IMR-90 (cell line): ENCODE measurements around the gene MAGI3. TPM values are rescaled to one million over a fixed set of nuclear protein-coding genes. Genes with fewer than 3 reads are reported as not detected.

Experiments used
- ATAC-seq: fragments of 200-7000 bp; cut with Tn5 transposase; 2 replicates; pipeline ENCODE4 v1.9.1; 2020; ENCODE audit warnings: low read depth, mild to moderate bottlenecking, moderate library complexity
- BruUV-seq: library from RNA; stranded (reverse); fragments of 400-500 nt; replicated peaks from 2 replicates; lab custom pipeline; 2021; lab: Mats Ljungman, UMichigan
- CTCF ChIA-PET: fragments of 300-600 bp; formaldehyde crosslinking; extraction: SDS; loops from one replicate; lab custom pipeline; 2021; ENCODE audit warnings: antibody characterized with exemption; lab: Yijun Ruan, JAX
- POLR2A ChIA-PET: fragments of 300-600 bp; sonication (Branson Sonifier 250); formaldehyde crosslinking; loops from one replicate; lab custom pipeline; 2022; ENCODE audit warnings: antibody characterized with exemption; ENCODE audit not compliant: unreplicated experiment; lab: Charles Lee
- DNase-seq: peaks from one replicate; pipeline ENCODE4 v3.0.0; 2013
- H2AFZ ChIP-seq: replicated peaks from 2 replicates; pipeline ENCODE3; 2013; ENCODE audit warnings: low read length, mild to moderate bottlenecking; ENCODE audit not compliant: poor library complexity
- H2AK5ac ChIP-seq: 2 replicates; pipeline ENCODE4 v1.6.1; 2013; ENCODE audit warnings: low read depth, low read length, inconsistent platforms
- H2AK9ac ChIP-seq: replicated peaks from 2 replicates; pipeline ENCODE3; 2013; ENCODE audit warnings: mild to moderate bottlenecking, low read depth, low read length, moderate library complexity; ENCODE audit not compliant: poor library complexity
- H2BK120ac ChIP-seq: 2 replicates; pipeline ENCODE4 v1.6.1; 2013; ENCODE audit warnings: low read depth, low read length, inconsistent platforms
- H2BK15ac ChIP-seq: 3 replicates; pipeline ENCODE4 v1.6.1; 2013; ENCODE audit warnings: low read depth, low read length, inconsistent platforms
- H2BK20ac ChIP-seq: 2 replicates; pipeline ENCODE4 v1.6.1; 2013; ENCODE audit warnings: low read depth, mild to moderate bottlenecking, inconsistent platforms, low read length, moderate library complexity
- H2BK5ac ChIP-seq: 2 replicates; pipeline ENCODE4 v1.6.1; 2013; ENCODE audit warnings: mild to moderate bottlenecking, low read depth, low read length, inconsistent platforms; ENCODE audit not compliant: poor library complexity, severe bottlenecking
- H3K14ac ChIP-seq: replicated peaks from 2 replicates; pipeline ENCODE4 v1.6.1; 2013; ENCODE audit warnings: low read depth, low read length, inconsistent platforms
- H3K18ac ChIP-seq: 2 replicates; pipeline ENCODE4 v1.6.1; 2013; ENCODE audit warnings: low read depth, low read length, control low read depth
- H3K23ac ChIP-seq: 2 replicates; pipeline ENCODE4 v1.6.1; 2013; ENCODE audit warnings: low read depth, low read length, inconsistent platforms
- H3K27ac ChIP-seq: 2 replicates; pipeline ENCODE4 v1.5.1; 2013; ENCODE audit warnings: mild to moderate bottlenecking, control low read depth, low read length; ENCODE audit not compliant: insufficient read depth
- H3K27me3 ChIP-seq: 2 replicates; pipeline ENCODE4 v1.6.1; 2013; ENCODE audit warnings: low read length; ENCODE audit not compliant: control insufficient read depth, insufficient read depth
- H3K36me3 ChIP-seq: 2 replicates; pipeline ENCODE4 v1.6.1; 2013; ENCODE audit warnings: low read length, mixed read lengths; ENCODE audit not compliant: control insufficient read depth, insufficient read depth
- H3K4ac ChIP-seq: 2 replicates; pipeline ENCODE4 v1.6.1; 2013; ENCODE audit warnings: low read depth, low read length, inconsistent platforms
- H3K4me1 ChIP-seq: 2 replicates; pipeline ENCODE4 v1.6.1; 2013; ENCODE audit warnings: low read length, mixed read lengths; ENCODE audit not compliant: control insufficient read depth, insufficient read depth
- H3K4me2 ChIP-seq: 2 replicates; pipeline ENCODE4 v1.6.1; 2013; ENCODE audit warnings: low read depth, mild to moderate bottlenecking, control low read depth, low read length, moderate library complexity
- H3K4me3 ChIP-seq: 2 replicates; pipeline ENCODE4 v1.5.1; 2013; ENCODE audit warnings: low read depth, mild to moderate bottlenecking, control low read depth, low read length, moderate library complexity; ENCODE audit not compliant: insufficient read depth
- H3K56ac ChIP-seq: 2 replicates; pipeline ENCODE4 v1.6.1; 2013; ENCODE audit warnings: low read length, inconsistent platforms; ENCODE audit not compliant: insufficient read depth; ENCODE audit errors: extremely low read depth
- H3K79me1 ChIP-seq, 2 experiments: 2 replicates each; pipeline ENCODE4 v1.6.1; 2013; ENCODE audit warnings: low read length in 2 of 2, inconsistent platforms in 1 of 2, low read depth in 1 of 2
- H3K9ac ChIP-seq: 2 replicates; pipeline ENCODE4 v1.6.1; 2013; ENCODE audit warnings: low read depth, low read length, control low read depth
- H3K9me1 ChIP-seq: 2 replicates; pipeline ENCODE4 v1.6.1; 2013; ENCODE audit warnings: low read length, inconsistent platforms; ENCODE audit not compliant: insufficient read depth
- H3K9me3 ChIP-seq: 2 replicates; pipeline ENCODE4 v1.6.1; 2013; ENCODE audit warnings: low read length; ENCODE audit not compliant: control insufficient read depth, insufficient read depth
- H4K20me1 ChIP-seq: 2 replicates; pipeline ENCODE4 v1.6.1; 2013; ENCODE audit warnings: low read length, inconsistent platforms; ENCODE audit not compliant: insufficient read depth
- H4K5ac ChIP-seq: 2 replicates; pipeline ENCODE4 v1.6.1; 2013; ENCODE audit warnings: mild to moderate bottlenecking, low read depth, low read length, control low read depth
- H4K8ac ChIP-seq, 2 experiments: 2 replicates each; pipeline ENCODE4 v1.6.1; 2013; ENCODE audit warnings: low read depth in 2 of 2, low read length in 2 of 2, control low read depth in 1 of 2, inconsistent platforms in 1 of 2
- H4K91ac ChIP-seq: 2 replicates; pipeline ENCODE4 v1.6.1; 2013; ENCODE audit warnings: low read depth, low read length, inconsistent platforms; ENCODE audit not compliant: insufficient read depth
- BHLHE40 ChIP-seq: fragments of 150-350 bp; IDR thresholded peaks from 2 replicates; pipeline ENCODE4 v1.6.1; 2016; ENCODE audit warnings: mild to moderate bottlenecking, low read depth, low read length
- CHD1 ChIP-seq: IDR thresholded peaks from 2 replicates; pipeline ENCODE4 v1.6.1; 2012; ENCODE audit warnings: low read depth, low read length, improper control_type of control experiment
- CTCF ChIP-seq: conservative IDR thresholded peaks from 2 replicates; pipeline ENCODE4 v1.5.1; 2012; ENCODE audit warnings: mild to moderate bottlenecking, low read depth, low read length, improper control_type of control experiment
- ELK1 ChIP-seq: fragments of 150-350 bp; IDR thresholded peaks from 2 replicates; pipeline ENCODE4 v1.6.1; 2016; ENCODE audit warnings: low read depth, mild to moderate bottlenecking, low read length, moderate library complexity, borderline replicate concordance
- FOS ChIP-seq: fragments of 150-350 bp; IDR thresholded peaks from 2 replicates; pipeline ENCODE4 v1.6.1; 2016; ENCODE audit warnings: low read depth, low read length
- MAZ ChIP-seq: IDR thresholded peaks from 2 replicates; pipeline ENCODE4 v1.6.1; 2012; ENCODE audit warnings: low read depth, mild to moderate bottlenecking, low read length, improper control_type of control experiment, moderate library complexity, borderline replicate concordance
- NFE2L2 ChIP-seq: fragments of 150-350 bp; IDR thresholded peaks from 2 replicates; pipeline ENCODE4 v1.6.1; 2016; ENCODE audit warnings: low read depth, mild to moderate bottlenecking, low read length
- POLR2A ChIP-seq: IDR thresholded peaks from 2 replicates; pipeline ENCODE4 v1.6.1; 2012; ENCODE audit warnings: mild to moderate bottlenecking, low read depth, low read length
- RCOR1 ChIP-seq: IDR thresholded peaks from 2 replicates; pipeline ENCODE4 v1.6.1; 2012; ENCODE audit warnings: mild to moderate bottlenecking, low read length, improper control_type of control experiment; ENCODE audit not compliant: insufficient replicate concordance
- USF2 ChIP-seq: fragments of 150-350 bp; IDR thresholded peaks from 2 replicates; pipeline ENCODE4 v1.6.1; 2017; ENCODE audit warnings: mild to moderate bottlenecking, antibody characterized with exemption, low read length, low read depth
- WGBS, 2 experiments: methylation state at CpG; one replicate each; pipeline versions ENCODE4 v1.1.5 to v1.1.7; 2013; ENCODE audit warnings: missing lambda C conversion rate in 2 of 2; ENCODE audit not compliant: insufficient read length in 1 of 2; ENCODE audit errors: extremely low coverage in 2 of 2; 5-methylcytosine and 5-hydroxymethylcytosine counted together
- dilution Hi-C: fragments of 300-500 bp; cut with HindIII; formaldehyde crosslinking; loops from one replicate; pipeline ENCODE4 v1.14.3; 2018; ENCODE audit warnings: low sequenced_read_pairs; ENCODE audit not compliant: unreplicated experiment
- in situ Hi-C: fragments of 300-500 bp; cut with MboI; formaldehyde crosslinking; loops from 3 replicates; pipeline ENCODE4 v1.14.3; 2019; ENCODE audit warnings: low sequenced_read_pairs, inconsistent platforms, mixed read lengths
- intact Hi-C: fragments of 100-400 bp; cut with micrococcal nuclease; formaldehyde crosslinking; loops from 2 replicates; pipeline ENCODE4 v1.10.0; 2022
- polyA plus RNA-seq, 3 experiments: library from polyadenylated mRNA; depleted of rRNA; stranded (reverse); fragments of >200 nt; gene quantifications; 2 replicates each; pipeline ENCODE4 v1.2.3, GENCODE V29; 2012; ENCODE audit warnings: low replicate concordance in 1 of 3
- total RNA-seq: library from RNA; depleted of rRNA; stranded (reverse); fragments of >200 nt; gene quantifications from 2 replicates; pipeline ENCODE4 v1.2.3, GENCODE V29; 2012

The MAGI3 gene
- total and polyA plus RNA-seq, 2 of the 4 experiments (the other 2 are of a cell fraction), result 2.5 to 8.8 TPM

GRCh38 chr1:113557187-113557586 is 166.9 kb downstream of the MAGI3 start:
- Histone ChIP-seq H3K14ac (no peak overlapping the region), H2BK15ac (no peak overlapping the region), H3K18ac (no peak overlapping the region), H3K27ac (no peak overlapping the region), H4K20me1 (no peaks in the 10 kb centered on the region), H2AK9ac (no peak overlapping the region), H3K9ac (no peak overlapping the region), H3K9me3 (0 out of 2 replicates have a peak, but pooled peaks cover 2% of the 10 kb centered on the region), H2AK5ac (no peak overlapping the region), H4K8ac (no peak overlapping the region), H2AFZ (peak overlapping the region; percentile 32), H2BK5ac (no peak overlapping the region), H3K27me3 (no peaks in the 10 kb centered on the region), H2BK20ac (no peak overlapping the region), H3K79me1 (no peaks in the 10 kb centered on the region), H3K4me2 (no peak overlapping the region), H4K5ac (no peak overlapping the region), H3K56ac (no peak overlapping the region), H3K36me3 (no peaks in the 10 kb centered on the region), H3K4me3 (no peak overlapping the region), H3K4me1 (no peaks in the 10 kb centered on the region), H4K91ac (no peak overlapping the region), H3K9me1 (no peaks in the 10 kb centered on the region), H3K4ac (no peak overlapping the region), H3K23ac (no peak overlapping the region), H2BK120ac (no peak overlapping the region)
- TF ChIP-seq USF2 (no peak), MAZ (no peak), POLR2A (no peak), ELK1 (no peak), CTCF (no peak), BHLHE40 (no peak), NFE2L2 (no peak), RCOR1 (no peak), FOS (no peak), CHD1 (no peak)
- no TSS peak for BruUV-seq
- DNase-seq (no peak), ATAC-seq (no peak)
- CTCF ChIA-PET, result no interaction called here
- in situ Hi-C loops, result no loop called here
- POLR2A ChIA-PET, result no interaction called here
- no CpG with 5 or more reads among the region's 2 CpGs for WGBS, 2 experiments
- dilution Hi-C loops, result no loop called here
- intact Hi-C loops, result no loop called here
